Effector memory CD4-positive, alpha-beta T cell (primary cell): Measurements from ENCODE around the gene LRRD1.
"Not testable (repeated sequence)": the region's sequence is repeated elsewhere in the genome, so short reads cannot be mapped to it uniquely, and the experiment has no call there.

Experiments used
- DNase-seq, 3 donors: peaks; one replicate each; pipeline ENCODE4 v3.0.0-alpha.2; 2020
- H3K27ac ChIP-seq: 2 replicates; pipeline ENCODE4 v1.7.0; 2013; ENCODE audit warnings: mild to moderate bottlenecking, low read length, moderate library complexity; ENCODE audit not compliant: insufficient read depth, poor library complexity, severe bottlenecking
- H3K27me3 ChIP-seq: replicated peaks from 2 replicates; pipeline ENCODE4 v1.7.0; 2013; ENCODE audit warnings: mild to moderate bottlenecking, low read length; ENCODE audit not compliant: insufficient read depth, control insufficient read depth, poor library complexity, severe bottlenecking
- H3K36me3 ChIP-seq: 2 replicates; pipeline ENCODE4 v1.7.0; 2013; ENCODE audit warnings: mild to moderate bottlenecking, low read length, moderate library complexity; ENCODE audit not compliant: control insufficient read depth, insufficient read depth
- H3K4me1 ChIP-seq: 2 replicates; pipeline ENCODE4 v1.7.0; 2013; ENCODE audit warnings: low read length, mild to moderate bottlenecking; ENCODE audit not compliant: control insufficient read depth, insufficient read depth, poor library complexity, severe bottlenecking
- H3K4me3 ChIP-seq: 2 replicates; pipeline ENCODE4 v1.7.0; 2013; ENCODE audit warnings: low read length, low read depth, mild to moderate bottlenecking; ENCODE audit not compliant: insufficient read depth, poor library complexity, severe bottlenecking
- H3K9me3 ChIP-seq: 2 replicates; pipeline ENCODE4 v1.7.0; 2013; ENCODE audit warnings: mild to moderate bottlenecking, low read length, moderate library complexity; ENCODE audit not compliant: control insufficient read depth

LRRD1 gene

GRCh38 chr7:92143192-92143880 lies 35.6 kb downstream of the LRRD1 start:
- not testable (repeated sequence) for H3K27ac ChIP-seq, H3K36me3 ChIP-seq, H3K4me3 ChIP-seq, H3K9me3 ChIP-seq, H3K4me1 ChIP-seq, DNase-seq, H3K27me3 ChIP-seq

- H3K27ac ChIP-seq, H3K4me3 ChIP-seq, H3K27me3 ChIP-seq, H3K4me1 ChIP-seq, H3K36me3 ChIP-seq, DNase-seq, H3K9me3 ChIP-seq: not testable (repeated sequence)
Observed at GRCh38 chr7:92142791-92143190, 36.2 kb downstream of the LRRD1 start.

- Histone ChIP-seq H3K9me3 (no peaks in the 10 kb centered on the region), H3K27me3 (no peaks in the 10 kb centered on the region)
- DNase-seq, result no peak
Observed at GRCh38 chr7:92141161-92141560, 37.8 kb downstream of the LRRD1 start.

GRCh38 chr7:92137557-92137956 lies 41.4 kb downstream of the LRRD1 start:
- H3K4me3 ChIP-seq, result no peak overlapping the region
- H3K4me1 ChIP-seq, result peaks cover 9% of the 10 kb centered on the region
- no peak overlapping the region for H3K27ac ChIP-seq
- no peaks in the 10 kb centered on the region for H3K27me3 ChIP-seq
- no peaks in the 10 kb centered on the region for H3K9me3 ChIP-seq
- no peak for DNase-seq
- no peaks in the 10 kb centered on the region for H3K36me3 ChIP-seq

More at GRCh38 chr7:92141161-92141560, 37.8 kb downstream of the LRRD1 start:
- Histone ChIP-seq H3K4me3 (no peak overlapping the region), H3K4me1 (no peaks in the 10 kb centered on the region), H3K36me3 (no peaks in the 10 kb centered on the region), H3K27ac (no peak overlapping the region)

- Histone ChIP-seq H3K4me3 (peak overlapping the region; percentile 95), H3K36me3 (no peaks in the 10 kb centered on the region), H3K27ac (peak overlapping the region; percentile 86), H3K27me3 (no peaks in the 10 kb centered on the region), H3K9me3 (no peaks in the 10 kb centered on the region), H3K4me1 (peaks cover 9% of the 10 kb centered on the region)
- DNase-seq, result no peak
Observed at GRCh38 chr7:92135052-92135889, 43.7 kb downstream of the LRRD1 start.

GRCh38 chr7:92134271-92135051 lies 44.5 kb downstream of the LRRD1 start, which contains the start of gene CYP51A1:
Gene CYP51A1, minus strand, starts transcription at chr7:92134477. Its CDS starts 113 bp downstream, at chr7:92134364.
- Histone ChIP-seq H3K4me1 (peaks cover 9% of the 10 kb centered on the region), H3K36me3 (no peaks in the 10 kb centered on the region), H3K27ac (peak within 1 kb of the TSS; percentile 86), H3K27me3 (no peaks in the 10 kb centered on the region), H3K9me3 (no peaks in the 10 kb centered on the region), H3K4me3 (peak within 1 kb of the TSS; percentile 95)
- DNase-seq, result peak; percentile 85 to 92 (median 90)

GRCh38 chr7:92133737-92134270 lies 45.1 kb downstream of the LRRD1 start:
- Histone ChIP-seq H3K9me3 (no peaks in the 10 kb centered on the region), H3K27ac (peak overlapping the region; percentile 86), H3K4me1 (peaks cover 9% of the 10 kb centered on the region), H3K4me3 (peak overlapping the region; percentile 95), H3K27me3 (no peaks in the 10 kb centered on the region), H3K36me3 (peaks cover under 1% of the 10 kb centered on the region)
- DNase-seq, result peak; percentile 44 to 58 (median 56)

GRCh38 chr7:92133133-92133736 lies 45.7 kb downstream of the LRRD1 start:
- Histone ChIP-seq H3K4me3 (peak overlapping the region; percentile 95), H3K36me3 (peaks cover 5% of the 10 kb centered on the region), H3K4me1 (peaks cover 9% of the 10 kb centered on the region), H3K9me3 (no peaks in the 10 kb centered on the region), H3K27ac (peak overlapping the region; percentile 86), H3K27me3 (no peaks in the 10 kb centered on the region)
- no peak for DNase-seq

- H3K4me3 ChIP-seq, result no peak overlapping the region
- no peak overlapping the region for H3K27ac ChIP-seq
- peaks cover 9% of the 10 kb centered on the region for H3K4me1 ChIP-seq
- no peaks in the 10 kb centered on the region for H3K27me3 ChIP-seq
- no peaks in the 10 kb centered on the region for H3K9me3 ChIP-seq
- DNase-seq, result no peak
- peaks cover 5% of the 10 kb centered on the region for H3K36me3 ChIP-seq
Observed at GRCh38 chr7:92131764-92132330, 47.1 kb downstream of the LRRD1 start.
